Kidney (tissue), 14 donors: ENCODE measurements around the gene ODF2L. TPM values are rescaled to one million over a fixed set of nuclear protein-coding genes. Genes with fewer than 3 reads are reported as not detected.

Experiments used
- DNase-seq, 5 donors: peaks; one replicate each; pipeline ENCODE4 v3.0.0-alpha.2; 2013 to 2020
- FAIRE-seq: peaks from 2 replicates; lab custom pipeline; 2012; peaks lifted over from hg19 to GRCh38; lab: Jason Lieb, UNC
- H3K27ac ChIP-seq, 2 donors: one replicate each; pipeline ENCODE4 v1.7.0; 2013; ENCODE audit warnings: low read depth in 2 of 2, low read length in 2 of 2, inconsistent platforms in 1 of 2
- H3K27me3 ChIP-seq: one replicate; pipeline ENCODE4 v1.7.1; 2013; ENCODE audit warnings: low read length, inconsistent platforms; ENCODE audit not compliant: control insufficient read depth, insufficient read depth
- H3K36me3 ChIP-seq, 3 donors: one replicate each; pipeline versions ENCODE4 v1.7.0 to v1.7.1; 2013; ENCODE audit warnings: low read length in 3 of 3, control low read depth in 1 of 3, inconsistent platforms in 1 of 3; ENCODE audit not compliant: insufficient read depth in 3 of 3, control insufficient read depth in 2 of 3
- H3K4me1 ChIP-seq, 3 donors: one replicate each; pipeline versions ENCODE4 v1.7.0 to v1.7.1; 2013; ENCODE audit warnings: low read length in 3 of 3, inconsistent platforms in 1 of 3, low read depth in 1 of 3; ENCODE audit not compliant: control insufficient read depth in 2 of 3, insufficient read depth in 2 of 3
- H3K4me3 ChIP-seq, 3 donors: one replicate each; pipeline versions ENCODE4 v1.7.0 to v1.8.1; 2013; ENCODE audit warnings: low read length in 3 of 3, control low read depth in 1 of 3, inconsistent platforms in 1 of 3
- H3K9ac ChIP-seq, 3 donors: one replicate each; pipeline versions ENCODE4 v1.7.0 to v1.7.1; 2013; ENCODE audit warnings: low read length in 3 of 3, control low read depth in 1 of 3, inconsistent platforms in 1 of 3
- H3K9me3 ChIP-seq, 3 donors: one replicate each; pipeline versions ENCODE4 v1.7.0 to v1.7.1; 2013; ENCODE audit warnings: low read length in 3 of 3, control low read depth in 1 of 3, inconsistent platforms in 1 of 3; ENCODE audit not compliant: control insufficient read depth in 2 of 3, insufficient read depth in 1 of 3
- intact Hi-C: fragments of 100-400 bp; cut with DNase I; formaldehyde crosslinking; loops from one replicate; pipeline ENCODE4 v1.11.1; 2022
- polyA plus RNA-seq: library from polyadenylated mRNA; stranded (reverse); fragments of 350-450 nt; fragmentation: Illumina TruSeq; extraction: RNeasy Lipid Tissue Mini Kit (QIAGEN cat#74804); gene quantifications from one replicate; pipeline ENCODE4 v1.2.3, GENCODE V29; 2014; ENCODE audit warnings: low read depth, low replicate concordance; ENCODE audit not compliant: insufficient read depth
- total RNA-seq: library from RNA; stranded (reverse); fragmentation: NEBNext Ultra II Directional; extraction: Animal tissue kit (Norgen Biotek cat#: 25700); gene quantifications from one replicate; pipeline ENCODE4 v1.2.1, GENCODE V29; 2021
- TF ChIP-seq, protein P1 (sequence below): IDR thresholded peaks from 3 replicates; pipeline ENCODE4 v1.5.1; 2012; ENCODE audit warnings: mild to moderate bottlenecking, moderate library complexity, borderline replicate concordance; ENCODE audit not compliant: insufficient read depth; ENCODE audit errors: extremely low read depth
- donor health status: control.
- donor health status: control.
- donor health status: control.
- donor health status: control.
- donor health status: control.
- donor health status: DM: yes; HTN: yes; CAD: no.
- donor health status: Normal renal cell carcinoma (clear cell type).

Gene ODF2L
- total and polyA plus RNA-seq, 2 donors from 2014 or later: 19.2 to 57.3 TPM

GRCh38 chr1:86423873-86424272, 27.8 kb upstream of the ODF2L start, which contains the start of gene CLCA2:
Gene CLCA2, plus strand, starts transcription at chr1:86424171. Its CDS starts 77 bp downstream, at chr1:86424248.
- Histone ChIP-seq H3K4me3 (no peak within 1 kb of the TSS), H3K27ac (no peak within 1 kb of the TSS), H3K9me3 (no peaks in the 10 kb centered on the region), H3K4me1 (no peaks in the 10 kb centered on the region), H3K36me3 (no peaks in the 10 kb centered on the region), H3K27me3 (no peaks in the 10 kb centered on the region), H3K9ac (no peak within 1 kb of the TSS)
- TF ChIP-seq, protein P1, sequence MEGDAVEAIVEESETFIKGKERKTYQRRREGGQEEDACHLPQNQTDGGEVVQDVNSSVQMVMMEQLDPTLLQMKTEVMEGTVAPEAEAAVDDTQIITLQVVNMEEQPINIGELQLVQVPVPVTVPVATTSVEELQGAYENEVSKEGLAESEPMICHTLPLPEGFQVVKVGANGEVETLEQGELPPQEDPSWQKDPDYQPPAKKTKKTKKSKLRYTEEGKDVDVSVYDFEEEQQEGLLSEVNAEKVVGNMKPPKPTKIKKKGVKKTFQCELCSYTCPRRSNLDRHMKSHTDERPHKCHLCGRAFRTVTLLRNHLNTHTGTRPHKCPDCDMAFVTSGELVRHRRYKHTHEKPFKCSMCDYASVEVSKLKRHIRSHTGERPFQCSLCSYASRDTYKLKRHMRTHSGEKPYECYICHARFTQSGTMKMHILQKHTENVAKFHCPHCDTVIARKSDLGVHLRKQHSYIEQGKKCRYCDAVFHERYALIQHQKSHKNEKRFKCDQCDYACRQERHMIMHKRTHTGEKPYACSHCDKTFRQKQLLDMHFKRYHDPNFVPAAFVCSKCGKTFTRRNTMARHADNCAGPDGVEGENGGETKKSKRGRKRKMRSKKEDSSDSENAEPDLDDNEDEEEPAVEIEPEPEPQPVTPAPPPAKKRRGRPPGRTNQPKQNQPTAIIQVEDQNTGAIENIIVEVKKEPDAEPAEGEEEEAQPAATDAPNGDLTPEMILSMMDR: no peak
- no peak for DNase-seq
- FAIRE-seq: no peak
- intact Hi-C loops: no loop called here

GRCh38 chr1:86423473-86423872, 27.4 kb upstream of the ODF2L start:
- no peaks in the 10 kb centered on the region for H3K9me3 ChIP-seq
- no peak overlapping the region for H3K4me3 ChIP-seq
- no peak overlapping the region for H3K9ac ChIP-seq
- DNase-seq (no peak), FAIRE-seq (no peak)
- H3K27me3 ChIP-seq: no peaks in the 10 kb centered on the region
- H3K4me1 ChIP-seq: no peaks in the 10 kb centered on the region
- intact Hi-C loops: no loop called here
- TF ChIP-seq, protein P1: no peak
- no peaks in the 10 kb centered on the region for H3K36me3 ChIP-seq
- no peak overlapping the region for H3K27ac ChIP-seq

GRCh38 chr1:86421601-86422280, 25.6 kb upstream of the ODF2L start:
- no peaks in the 10 kb centered on the region for H3K27me3 ChIP-seq
- no peaks in the 10 kb centered on the region for H3K9me3 ChIP-seq
- no peak overlapping the region for H3K4me3 ChIP-seq
- no peak overlapping the region for H3K27ac ChIP-seq
- no peak overlapping the region for H3K9ac ChIP-seq
- intact Hi-C loops: no loop called here
- TF ChIP-seq, protein P1: no peak
- no peaks in the 10 kb centered on the region for H3K36me3 ChIP-seq
- FAIRE-seq: no peak
- no peak for DNase-seq
- H3K4me1 ChIP-seq: no peaks in the 10 kb centered on the region
